ENCODE data around the gene PRICKLE3. TPM values are rescaled to one million over a fixed set of nuclear protein-coding genes. Genes with fewer than 3 reads are reported as not detected.
A peak's percentile ranks its signal among the peaks of the same experiment; 100 is the strongest.

The PRICKLE3 gene
- total and polyA plus RNA-seq, 4 donors: 7.6 to 16.3 (median 11.3) TPM

DNA sequence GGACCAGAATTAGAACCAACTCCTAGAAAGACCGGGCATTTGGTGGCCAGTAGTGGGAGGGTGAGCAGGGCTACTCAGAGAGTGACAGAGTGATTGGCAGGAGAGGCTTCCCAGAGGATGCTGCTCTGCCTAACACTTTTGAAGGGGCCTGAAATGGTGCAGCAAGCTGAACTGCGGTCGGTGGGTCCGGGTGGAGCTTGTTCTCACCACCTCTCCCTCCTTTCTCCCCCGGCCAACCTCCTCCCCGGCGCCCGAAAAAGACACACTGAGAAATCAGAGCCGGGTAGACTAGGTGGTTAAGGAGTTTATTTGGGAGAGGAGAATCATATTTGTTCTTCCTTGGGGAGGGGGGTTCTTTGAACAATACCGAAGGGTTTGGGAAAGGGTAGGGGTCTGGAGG is 1.4 kb upstream of the PRICKLE3 start:
- peaks cover 0 to 6% (median 0%) of the 10 kb centered on the region in 5 donors for H3K4me1 ChIP-seq (ENCODE audit: control insufficient read depth in 5 of 5, insufficient read depth in 5 of 5, low read length in 5 of 5)
- no peak overlapping the region for H3K27ac ChIP-seq (ENCODE audit: low read depth in 1 of 2, low read length in 1 of 2)
- no peaks in the 10 kb centered on the region for H3K27me3 ChIP-seq (ENCODE audit: control insufficient read depth in 3 of 3, insufficient read depth in 3 of 3, low read length in 2 of 3)
- H3K9me3 ChIP-seq (ENCODE audit: control insufficient read depth in 4 of 4, insufficient read depth in 3 of 4, low read length in 3 of 4): peaks cover 0 to 2% (median 0%) of the 10 kb centered on the region in 4 donors
- no peak for DNase-seq
- WGBS, 2 donors: 78 to 92% methylated on average over 10 of the region's 10 CpGs
- no peak overlapping the region for H3K9ac ChIP-seq (ENCODE audit: insufficient read depth in 1 of 2, low read length in 2 of 2)
- peaks cover 0 to 2% (median 0%) of the 10 kb centered on the region in 4 donors for H3K36me3 ChIP-seq (ENCODE audit: control insufficient read depth in 4 of 4, insufficient read depth in 4 of 4, low read length in 4 of 4)
- ATAC-seq (ENCODE audit: insufficient read depth, low FRiP score): no peak
- no peak overlapping the region for H3K4me3 ChIP-seq
- no peak for TF ChIP-seq CTCF (IDR thresholded peaks at IDR 0.05; ENCODE audit: control extremely low read depth, extremely low read depth)

DNA sequence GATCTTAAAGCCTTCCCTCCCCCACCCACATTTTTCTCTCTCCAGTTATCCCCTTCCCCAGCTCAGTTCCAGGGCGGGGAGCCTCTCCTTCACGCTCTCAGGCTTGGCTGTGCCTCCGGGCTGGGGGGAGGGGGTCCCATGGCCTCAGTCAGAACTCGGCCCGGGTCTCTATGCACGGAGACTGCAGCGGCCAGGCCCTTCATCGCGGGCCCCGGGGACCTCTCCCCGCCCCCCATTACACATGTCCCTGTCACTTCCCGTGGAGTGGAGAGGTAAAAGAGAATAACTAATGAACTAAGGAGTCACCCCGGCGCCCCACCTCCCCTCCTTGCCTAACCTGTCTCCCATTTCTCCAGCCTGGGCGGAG is 838 bp upstream of the PRICKLE3 start:
- Histone ChIP-seq H3K36me3 (ENCODE audit: control insufficient read depth in 4 of 4, insufficient read depth in 4 of 4, low read length in 4 of 4) (peaks cover 0 to 5% (median 0%) of the 10 kb centered on the region in 4 donors), H3K27ac (ENCODE audit: low read depth in 1 of 2, low read length in 1 of 2) (no peak overlapping the region), H3K9me3 (ENCODE audit: control insufficient read depth in 4 of 4, insufficient read depth in 3 of 4, low read length in 3 of 4) (peaks cover 0 to 2% (median 0%) of the 10 kb centered on the region in 4 donors), H3K4me3 (no peak overlapping the region), H3K4me1 (ENCODE audit: control insufficient read depth in 5 of 5, insufficient read depth in 5 of 5, low read length in 5 of 5) (peaks cover 0 to 6% (median 0%) of the 10 kb centered on the region in 5 donors), H3K9ac (ENCODE audit: insufficient read depth in 1 of 2, low read length in 2 of 2) (no peak overlapping the region), H3K27me3 (ENCODE audit: control insufficient read depth in 3 of 3, insufficient read depth in 3 of 3, low read length in 2 of 3) (no peaks in the 10 kb centered on the region)
- no peak for ATAC-seq (ENCODE audit: insufficient read depth, low FRiP score)
- DNase-seq: no peak
- WGBS, 2 donors: 69 to 79% methylated on average over 11 to 15 of the region's 15 CpGs
- TF ChIP-seq CTCF (IDR thresholded peaks at IDR 0.05; ENCODE audit: control extremely low read depth, extremely low read depth): no peak

DNA sequence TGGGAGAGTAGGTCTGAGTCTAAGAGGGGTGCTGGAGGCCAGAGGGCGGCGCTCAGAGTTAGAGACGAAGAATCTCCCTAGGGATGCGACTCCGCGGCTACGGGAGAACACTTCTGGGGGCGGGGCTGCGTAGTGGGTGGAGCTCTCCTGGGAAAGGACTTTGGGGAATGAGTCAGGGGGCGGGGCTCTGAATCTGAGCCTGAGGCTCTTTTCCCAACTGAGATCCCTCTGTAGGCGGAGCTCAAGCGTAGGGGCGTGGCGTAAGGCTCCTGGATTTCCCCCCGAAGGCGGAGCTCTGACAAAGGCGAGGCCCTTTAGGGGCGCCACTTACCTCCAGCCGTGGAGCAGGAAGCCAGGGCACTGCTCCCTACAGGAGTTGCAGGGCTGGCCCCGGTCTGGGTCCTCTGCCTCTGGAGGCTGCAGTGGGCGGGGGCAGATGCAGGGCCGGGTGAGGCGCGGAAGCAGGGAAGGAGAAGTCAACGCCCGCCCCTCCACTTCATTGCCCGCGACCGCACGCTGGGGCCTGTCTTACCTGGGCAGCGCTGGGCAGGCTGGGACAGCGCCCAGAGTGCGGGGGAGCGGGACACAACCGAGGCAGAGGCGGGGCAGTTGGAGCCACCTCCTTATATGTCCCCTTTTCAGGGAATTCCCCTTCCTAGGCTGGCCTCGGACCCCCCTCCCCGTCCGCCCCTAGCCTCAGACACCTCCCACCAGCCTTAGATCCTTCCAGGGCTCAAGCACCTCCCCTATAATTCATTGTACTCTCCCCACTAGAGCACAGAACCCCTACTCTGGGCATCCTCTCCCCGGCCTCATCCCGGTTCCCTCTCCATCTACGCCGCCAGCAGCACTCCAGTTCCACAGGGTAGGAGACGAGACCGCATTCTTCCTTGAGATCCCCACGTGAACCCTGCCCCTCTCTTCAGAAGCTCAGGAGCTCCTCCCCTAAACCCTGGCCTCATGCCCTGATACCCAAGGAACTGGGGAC is 1.6 kb downstream of the PRICKLE3 start:
- peaks cover 0 to 5% (median 0%) of the 10 kb centered on the region in 4 donors for H3K36me3 ChIP-seq (ENCODE audit: control insufficient read depth in 4 of 4, insufficient read depth in 4 of 4, low read length in 4 of 4)
- no peaks in the 10 kb centered on the region for H3K9me3 ChIP-seq (ENCODE audit: control insufficient read depth in 4 of 4, insufficient read depth in 3 of 4, low read length in 3 of 4)
- H3K4me3 ChIP-seq: peak overlapping the region; percentile 27
- H3K27me3 ChIP-seq (ENCODE audit: control insufficient read depth in 3 of 3, insufficient read depth in 3 of 3, low read length in 2 of 3): no peaks in the 10 kb centered on the region
- H3K27ac ChIP-seq (ENCODE audit: low read depth in 1 of 2, low read length in 1 of 2): peak overlapping the region; percentile 69 to 76
- peaks cover 0 to 6% (median 0%) of the 10 kb centered on the region in 5 donors for H3K4me1 ChIP-seq (ENCODE audit: control insufficient read depth in 5 of 5, insufficient read depth in 5 of 5, low read length in 5 of 5)
- no peak overlapping the region for H3K9ac ChIP-seq (ENCODE audit: insufficient read depth in 1 of 2, low read length in 2 of 2)
- TF ChIP-seq CTCF (IDR thresholded peaks at IDR 0.05; ENCODE audit: control extremely low read depth, extremely low read depth): no peak
- peak; percentile 73 for ATAC-seq (ENCODE audit: insufficient read depth, low FRiP score)
- DNase-seq: peak; percentile 87 to 90 (median 88)
- 18 to 45% methylated on average over 30 to 46 of the region's 46 CpGs for WGBS, 2 donors

Measured in lung (tissue), 12 donors.